GM23338 (cell line): ENCODE results near the gene NUAK2. TPM values are rescaled to one million over a fixed set of nuclear protein-coding genes. Genes with fewer than 3 reads are reported as not detected.
"Not testable (repeated sequence)": the region's sequence is repeated elsewhere in the genome, so short reads cannot be mapped to it uniquely, and the experiment has no call there.

ENCODE experiments used
- ATAC-seq: fragments of 200-7000 bp; cut with Tn5 transposase; 3 replicates; pipeline ENCODE4 v1.9.1; 2020
- DNase-seq: peaks from one replicate; pipeline ENCODE4 v3.0.0-alpha.2; 2015; ENCODE audit warnings: low spot score
- H2AFZ ChIP-seq: fragments of 200-600 bp; sonication (generic); 2 replicates; pipeline ENCODE4 v1.8.0; 2016; ENCODE audit warnings: antibody characterized with exemption, mild to moderate bottlenecking, moderate library complexity
- H3F3A ChIP-seq: fragments of 200-600 bp; sonication (generic); replicated peaks from 2 replicates; pipeline ENCODE4 v1.8.0; 2017; ENCODE audit warnings: antibody characterized with exemption, mixed run types, low read depth
- H3K27ac ChIP-seq: fragments of 200-600 bp; sonication (generic); 2 replicates; pipeline ENCODE4 v1.6.1; 2016; ENCODE audit warnings: low read depth
- H3K27me3 ChIP-seq: fragments of 200-600 bp; sonication (generic); 2 replicates; pipeline ENCODE4 v1.8.0; 2016; ENCODE audit warnings: mild to moderate bottlenecking, mixed run types, moderate library complexity; ENCODE audit not compliant: insufficient read depth
- H3K36me3 ChIP-seq: fragments of 200-600 bp; sonication (generic); 2 replicates; pipeline ENCODE4 v1.8.0; 2016; ENCODE audit warnings: mild to moderate bottlenecking; ENCODE audit not compliant: insufficient read depth
- H3K4me1 ChIP-seq: fragments of 200-600 bp; sonication (generic); 2 replicates; pipeline ENCODE4 v1.8.0; 2016; ENCODE audit warnings: mild to moderate bottlenecking, moderate library complexity; ENCODE audit not compliant: insufficient read depth
- H3K4me2 ChIP-seq: fragments of 200-600 bp; sonication (generic); 2 replicates; pipeline ENCODE4 v1.7.1; 2017; ENCODE audit warnings: mixed run types
- H3K4me3 ChIP-seq: fragments of 200-600 bp; sonication (generic); 2 replicates; pipeline ENCODE4 v1.6.1; 2016; ENCODE audit warnings: mixed run types
- H3K79me2 ChIP-seq: fragments of 200-600 bp; sonication (generic); replicated peaks from 2 replicates; pipeline ENCODE4 v1.8.0; 2017; ENCODE audit warnings: mild to moderate bottlenecking; ENCODE audit not compliant: insufficient read depth
- H3K9me2 ChIP-seq: fragments of 200-600 bp; sonication (generic); 2 replicates; pipeline ENCODE4 v1.8.0; 2017; ENCODE audit not compliant: insufficient read depth
- H4K20me1 ChIP-seq: fragments of 200-600 bp; sonication (generic); replicated peaks from 2 replicates; pipeline ENCODE4 v1.8.0; 2017; ENCODE audit warnings: mild to moderate bottlenecking; ENCODE audit not compliant: insufficient read depth
- H3K27ac Mint-ChIP-seq: 2 replicates; pipeline ENCODE4 v1.8.0; 2020; ENCODE audit warnings: inconsistent platforms, mild to moderate bottlenecking, moderate library complexity, mixed read lengths
- H3K27me3 Mint-ChIP-seq: 3 replicates; pipeline ENCODE4 v1.8.0; 2022; ENCODE audit warnings: low read depth, mild to moderate bottlenecking, moderate library complexity, mixed read lengths, inconsistent platforms; ENCODE audit not compliant: insufficient read depth, poor library complexity
- H3K36me3 Mint-ChIP-seq: 3 replicates; pipeline ENCODE4 v1.8.0; 2021; ENCODE audit warnings: low read depth, mild to moderate bottlenecking, inconsistent platforms, moderate library complexity, mixed read lengths
- H3K4me1 Mint-ChIP-seq: 3 replicates; pipeline ENCODE4 v1.8.0; 2020; ENCODE audit warnings: mild to moderate bottlenecking, inconsistent platforms, mixed read lengths
- H3K4me3 Mint-ChIP-seq: 3 replicates; pipeline ENCODE4 v1.8.0; 2021; ENCODE audit warnings: moderate library complexity, mild to moderate bottlenecking, inconsistent platforms, mixed read lengths
- H3K9me3 Mint-ChIP-seq: 3 replicates; pipeline ENCODE4 v1.8.0; 2020; ENCODE audit warnings: moderate library complexity, mild to moderate bottlenecking, inconsistent platforms, mixed read lengths
- CREB1 ChIP-seq: fragments of 250-450 bp; sonication (Bioruptor Pico); IDR thresholded peaks from 2 replicates; pipeline ENCODE4 v1.5.0; 2020; ENCODE audit warnings: low read depth, mild to moderate bottlenecking, moderate library complexity
- JUNB ChIP-seq: IDR thresholded peaks from one replicate; pipeline ENCODE4 v1.6.1; 2016; ENCODE audit warnings: antibody characterized with exemption; ENCODE audit not compliant: unreplicated experiment
- STAT1 ChIP-seq: IDR thresholded peaks from one replicate; pipeline ENCODE4 v1.6.1; 2016; ENCODE audit warnings: antibody characterized with exemption; ENCODE audit not compliant: unreplicated experiment
- ZNF114 ChIP-seq: fragments of 250-450 bp; sonication (Bioruptor Pico); IDR thresholded peaks from 2 replicates; pipeline ENCODE4 v1.5.0; 2020; ENCODE audit warnings: mild to moderate bottlenecking, moderate library complexity
- polyA plus RNA-seq: library from polyadenylated mRNA; unstranded; fragments of >200 nt; fragmentation: Nextera tagmentation; extraction: Ambion mirVana; gene quantifications from 2 replicates; pipeline ENCODE4 v1.2.1, GENCODE V29; 2016
- total RNA-seq: library from RNA; depleted of rRNA; stranded (reverse); fragments of >200 nt; shearing (Covaris generic); gene quantifications from 2 replicates; pipeline ENCODE4 v1.2.3, GENCODE V29; 2014
- TF ChIP-seq, protein P1 (sequence below): IDR thresholded peaks from one replicate; pipeline ENCODE4 v1.6.1; 2018; ENCODE audit warnings: antibody characterized with exemption; ENCODE audit not compliant: unreplicated experiment
- TF ChIP-seq, protein P2 (sequence below): IDR thresholded peaks from 2 replicates; pipeline ENCODE4 v1.6.1; 2016; ENCODE audit warnings: antibody characterized with exemption

Gene NUAK2
- total and polyA plus RNA-seq, 2 experiments from 2014 or later = 7.8 to 15.3 TPM

- TF ChIP-seq JUNB = no peak
- no peak for TF ChIP-seq ZNF114 (CRISPR knock-in tag)
- no peak for TF ChIP-seq CREB1 (CRISPR knock-in tag)
- no peak for TF ChIP-seq STAT1
- TF ChIP-seq, protein P1, sequence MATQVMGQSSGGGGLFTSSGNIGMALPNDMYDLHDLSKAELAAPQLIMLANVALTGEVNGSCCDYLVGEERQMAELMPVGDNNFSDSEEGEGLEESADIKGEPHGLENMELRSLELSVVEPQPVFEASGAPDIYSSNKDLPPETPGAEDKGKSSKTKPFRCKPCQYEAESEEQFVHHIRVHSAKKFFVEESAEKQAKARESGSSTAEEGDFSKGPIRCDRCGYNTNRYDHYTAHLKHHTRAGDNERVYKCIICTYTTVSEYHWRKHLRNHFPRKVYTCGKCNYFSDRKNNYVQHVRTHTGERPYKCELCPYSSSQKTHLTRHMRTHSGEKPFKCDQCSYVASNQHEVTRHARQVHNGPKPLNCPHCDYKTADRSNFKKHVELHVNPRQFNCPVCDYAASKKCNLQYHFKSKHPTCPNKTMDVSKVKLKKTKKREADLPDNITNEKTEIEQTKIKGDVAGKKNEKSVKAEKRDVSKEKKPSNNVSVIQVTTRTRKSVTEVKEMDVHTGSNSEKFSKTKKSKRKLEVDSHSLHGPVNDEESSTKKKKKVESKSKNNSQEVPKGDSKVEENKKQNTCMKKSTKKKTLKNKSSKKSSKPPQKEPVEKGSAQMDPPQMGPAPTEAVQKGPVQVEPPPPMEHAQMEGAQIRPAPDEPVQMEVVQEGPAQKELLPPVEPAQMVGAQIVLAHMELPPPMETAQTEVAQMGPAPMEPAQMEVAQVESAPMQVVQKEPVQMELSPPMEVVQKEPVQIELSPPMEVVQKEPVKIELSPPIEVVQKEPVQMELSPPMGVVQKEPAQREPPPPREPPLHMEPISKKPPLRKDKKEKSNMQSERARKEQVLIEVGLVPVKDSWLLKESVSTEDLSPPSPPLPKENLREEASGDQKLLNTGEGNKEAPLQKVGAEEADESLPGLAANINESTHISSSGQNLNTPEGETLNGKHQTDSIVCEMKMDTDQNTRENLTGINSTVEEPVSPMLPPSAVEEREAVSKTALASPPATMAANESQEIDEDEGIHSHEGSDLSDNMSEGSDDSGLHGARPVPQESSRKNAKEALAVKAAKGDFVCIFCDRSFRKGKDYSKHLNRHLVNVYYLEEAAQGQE = no peak
These were observed 21.4 kb downstream of the NUAK2 start (continued) for GRCh38 chr1:205300149-205300548.

DNA sequence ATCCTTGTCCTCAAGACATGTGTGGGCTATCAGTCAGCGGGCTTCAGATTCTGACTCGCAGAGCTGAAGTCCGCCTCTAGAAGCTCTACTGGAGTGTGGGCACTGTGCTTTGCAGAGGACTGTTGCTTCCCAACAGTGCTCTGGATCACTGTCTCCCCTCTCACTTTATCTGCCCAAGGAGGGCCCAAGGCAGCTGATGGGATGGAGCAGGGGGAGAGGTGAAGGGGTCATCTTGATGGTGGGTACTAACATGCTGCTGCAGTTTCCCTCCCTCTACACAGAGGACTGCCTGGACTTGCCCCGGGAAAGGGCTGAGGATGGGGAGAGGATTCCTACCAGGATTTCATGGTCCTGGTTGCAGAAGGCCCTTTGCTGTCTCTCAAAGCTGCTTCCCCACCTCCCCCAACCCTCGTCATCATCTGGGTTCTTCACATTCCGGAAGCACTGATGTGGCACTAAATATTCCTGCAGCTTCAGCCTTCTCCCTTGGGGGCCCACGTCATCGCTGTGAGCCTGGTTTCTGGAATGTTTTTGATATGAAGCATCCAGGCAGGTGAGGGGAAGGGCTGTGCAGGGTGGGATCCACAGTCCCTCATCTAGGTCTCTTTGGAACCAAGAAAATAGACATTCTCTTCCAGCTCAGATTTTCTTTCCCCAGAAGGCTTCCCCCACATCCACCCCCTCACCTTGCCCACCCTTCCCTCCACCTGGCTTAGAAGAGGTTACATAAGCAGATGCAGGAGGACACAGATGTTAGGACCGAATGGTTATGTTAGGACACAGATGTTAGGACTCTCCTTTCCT is 23.2 kb downstream of the NUAK2 start:
- peaks cover 35% of the 10 kb centered on the region for H3K27me3 Mint-ChIP-seq
- Histone ChIP-seq H3K9me2 (no peaks in the 10 kb centered on the region), H3K36me3 (peaks cover 5% of the 10 kb centered on the region; the same call in 1 of the 2 replicates), H3K79me2 (peaks cover 4% of the 10 kb centered on the region; the same call in 1 of the 2 replicates), H2AFZ (no peak overlapping the region), H3K4me3 (no peak overlapping the region), H3F3A (peaks cover 18% of the 10 kb centered on the region), H3K27me3 (no peaks in the 10 kb centered on the region), H3K4me2 (peak overlapping the region; percentile 35), H3K4me1 (peaks cover 52% of the 10 kb centered on the region), H3K27ac (peak overlapping the region; percentile 99; the same call in 1 of the 2 replicates), H4K20me1 (no peaks in the 10 kb centered on the region)
- H3K9me3 Mint-ChIP-seq = no peaks in the 10 kb centered on the region
- TF ChIP-seq, protein P1 = no peak
- peak; percentile 12; the same call in 1 of the 2 replicates for TF ChIP-seq CREB1 (CRISPR knock-in tag)
- TF ChIP-seq, protein P2, sequence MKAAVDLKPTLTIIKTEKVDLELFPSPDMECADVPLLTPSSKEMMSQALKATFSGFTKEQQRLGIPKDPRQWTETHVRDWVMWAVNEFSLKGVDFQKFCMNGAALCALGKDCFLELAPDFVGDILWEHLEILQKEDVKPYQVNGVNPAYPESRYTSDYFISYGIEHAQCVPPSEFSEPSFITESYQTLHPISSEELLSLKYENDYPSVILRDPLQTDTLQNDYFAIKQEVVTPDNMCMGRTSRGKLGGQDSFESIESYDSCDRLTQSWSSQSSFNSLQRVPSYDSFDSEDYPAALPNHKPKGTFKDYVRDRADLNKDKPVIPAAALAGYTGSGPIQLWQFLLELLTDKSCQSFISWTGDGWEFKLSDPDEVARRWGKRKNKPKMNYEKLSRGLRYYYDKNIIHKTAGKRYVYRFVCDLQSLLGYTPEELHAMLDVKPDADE = no peak
- H3K4me3 Mint-ChIP-seq = no peak overlapping the region
- no peak for ATAC-seq
- H3K27ac Mint-ChIP-seq = peak overlapping the region; percentile 84
- H3K4me1 Mint-ChIP-seq = peaks cover 76% of the 10 kb centered on the region
- H3K36me3 Mint-ChIP-seq = peaks cover 14% of the 10 kb centered on the region
- peak; percentile 81 for DNase-seq

DNA sequence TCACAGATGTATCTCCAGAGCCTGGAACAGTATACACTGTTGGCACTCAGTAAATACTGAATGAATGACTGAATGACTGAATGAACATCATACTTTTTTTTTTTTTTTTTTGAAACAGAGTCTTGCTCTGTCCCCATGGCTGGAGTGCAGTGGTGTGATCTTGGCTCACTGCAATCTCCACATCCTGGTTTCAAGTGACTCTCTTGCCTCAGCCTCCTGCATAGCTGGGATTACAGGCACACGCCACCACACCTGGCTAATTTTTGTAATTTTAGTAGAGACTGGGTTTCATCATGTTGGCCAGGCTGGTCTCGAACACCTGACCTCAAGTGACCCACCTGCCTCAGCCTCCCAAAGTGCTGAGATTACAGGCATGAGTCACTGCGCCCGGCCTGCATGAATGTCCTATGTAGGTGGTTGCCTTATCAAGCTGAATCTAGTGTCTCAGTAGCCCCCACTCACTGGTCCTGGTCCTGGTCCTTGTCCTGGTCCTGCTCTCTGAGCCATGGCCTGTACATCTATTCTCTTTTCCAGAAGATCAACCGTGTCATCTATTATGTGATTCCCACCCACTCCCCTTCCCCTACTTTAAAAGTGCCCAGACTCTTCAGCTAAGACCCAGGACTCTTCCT is 23.9 kb downstream of the NUAK2 start:
- not testable (repeated sequence) for H4K20me1 ChIP-seq, H3K36me3 Mint-ChIP-seq, DNase-seq, H3K27me3 ChIP-seq, H3K4me3 ChIP-seq, ATAC-seq, H3K27ac ChIP-seq, H3K79me2 ChIP-seq, H3K9me3 Mint-ChIP-seq, H3K9me2 ChIP-seq, H2AFZ ChIP-seq, H3K36me3 ChIP-seq, H3K4me3 Mint-ChIP-seq
- H3K4me1 Mint-ChIP-seq = peaks cover 75% of the 10 kb centered on the region
- peak overlapping the region; percentile 35; the same call in 1 of the 2 replicates for H3K4me2 ChIP-seq
- H3F3A ChIP-seq = peaks cover 18% of the 10 kb centered on the region
- H3K27ac Mint-ChIP-seq = peak overlapping the region; percentile 58; the same call in 1 of the 2 replicates
- peaks cover 33% of the 10 kb centered on the region for H3K27me3 Mint-ChIP-seq
- peaks cover 52% of the 10 kb centered on the region for H3K4me1 ChIP-seq
